HL-60 (cell line): ENCODE measurements around the gene RNLS.

Source experiments
- CTCF ChIP-seq: IDR thresholded peaks from one replicate; pipeline ENCODE4 v1.5.1; 2011; ENCODE audit warnings: low read length, control low read depth, inconsistent platforms; ENCODE audit not compliant: insufficient read depth
- POLR2AphosphoS5 ChIP-seq: IDR thresholded peaks from 2 replicates; pipeline ENCODE4 v1.6.1; 2012; ENCODE audit warnings: low read depth
- REST ChIP-seq: IDR thresholded peaks from 2 replicates; pipeline ENCODE4 v1.6.1; 2012; ENCODE audit warnings: low read depth; ENCODE audit not compliant: insufficient replicate concordance
- SPI1 ChIP-seq: IDR thresholded peaks from 2 replicates; pipeline ENCODE4 v1.6.1; 2012; ENCODE audit warnings: low read depth, mild to moderate bottlenecking, borderline replicate concordance

GRCh38 chr10:88243836-88244730 is 339.0 kb downstream of the RNLS start:
- TF ChIP-seq CTCF, result no peak
- TF ChIP-seq REST, result no peak
- no peak for TF ChIP-seq SPI1
- no peak for TF ChIP-seq POLR2AphosphoS5
